K562 (cell line): ENCODE measurements around the gene KIF15. TPM values are rescaled to one million over a fixed set of nuclear protein-coding genes. Genes with fewer than 3 reads are reported as not detected.

ENCODE experiments used
- CBX5 ChIP-seq: IDR thresholded peaks from 2 replicates; pipeline ENCODE4 v1.6.1; 2014; ENCODE audit warnings: low read depth, borderline replicate concordance
- CREB5 ChIP-seq: fragments of 250-450 bp; sonication (Bioruptor Pico); IDR thresholded peaks from 2 replicates; pipeline ENCODE4 v1.5.0; 2020; ENCODE audit warnings: mild to moderate bottlenecking
- CTCFL ChIP-seq: IDR thresholded peaks from 2 replicates; pipeline ENCODE4 v1.6.1; 2011; ENCODE audit warnings: borderline replicate concordance, low read depth, mild to moderate bottlenecking, moderate library complexity, low read length; ENCODE audit not compliant: insufficient read depth, poor library complexity, severe bottlenecking
- EZH2 ChIP-seq: IDR thresholded peaks from 2 replicates; pipeline ENCODE4 v1.6.1; 2012; ENCODE audit warnings: low read depth, mild to moderate bottlenecking, inconsistent platforms, low read length, borderline replicate concordance
- NFYB ChIP-seq: IDR thresholded peaks from 2 replicates; pipeline ENCODE4 v1.6.1; 2011; ENCODE audit warnings: mild to moderate bottlenecking, moderate library complexity; ENCODE audit not compliant: insufficient read length; ENCODE audit errors: extremely low read depth
- SIRT6 ChIP-seq: IDR thresholded peaks from one replicate; pipeline ENCODE4 v1.6.1; 2012; ENCODE audit warnings: low read depth, mild to moderate bottlenecking, control low read depth, inconsistent platforms, low read length, moderate library complexity
- ZKSCAN8 ChIP-seq: fragments of 200-800 bp; sonication (Bioruptor generic); IDR thresholded peaks from 2 replicates; pipeline ENCODE4 v1.6.1; 2016; ENCODE audit warnings: missing genetic modification characterization, missing compliant biosample characterization
- polyA plus RNA-seq, 8 experiments: library from polyadenylated mRNA; depleted of rRNA in 4 of 8; stranded (reverse) in 5 of 8; unstranded in 3 of 8; fragments of >200 nt; fragmentation: Nextera tagmentation in 2 of 8; fragmentation: Illumina TruSeq in 1 of 8; extraction: Ambion mirVana in 2 of 8; extraction: Trizol in 1 of 8; gene quantifications; 2 replicates each; pipeline versions ENCODE4 v1.2.1 to v1.2.3, GENCODE V29; 2011 to 2014; ENCODE audit warnings: inconsistent platforms in 1 of 8, missing spikeins in 1 of 8
- total RNA-seq, 7 experiments: library from RNA; depleted of rRNA in 6 of 7; stranded (reverse); fragments of >200 nt in 6 of 7; fragmentation: Illumina TruSeq in 2 of 7; extraction: Trizol in 2 of 7; gene quantifications; 2 replicates each; pipeline versions ENCODE4 v1.2.1 to v1.2.3, GENCODE V29; 2011 to 2021; ENCODE audit warnings: low replicate concordance in 1 of 7
- TF ChIP-seq, protein P1 (sequence below): fragments of 450-650 bp; IDR thresholded peaks from 2 replicates; pipeline ENCODE4 v1.6.1; 2016; ENCODE audit warnings: mild to moderate bottlenecking, moderate library complexity
- TF ChIP-seq, protein P2 (sequence below): fragments of 150-350 bp; IDR thresholded peaks from 2 replicates; pipeline ENCODE4 v1.6.1; 2014; ENCODE audit warnings: low read depth, mild to moderate bottlenecking, low read length, borderline replicate concordance

The KIF15 gene
- total and polyA plus RNA-seq, 9 of the 15 experiments (the other 6 are each of a cell fraction or from before 2014, with no cell fraction given) = 9.0 to 45.9 (median 26.0) TPM

DNA sequence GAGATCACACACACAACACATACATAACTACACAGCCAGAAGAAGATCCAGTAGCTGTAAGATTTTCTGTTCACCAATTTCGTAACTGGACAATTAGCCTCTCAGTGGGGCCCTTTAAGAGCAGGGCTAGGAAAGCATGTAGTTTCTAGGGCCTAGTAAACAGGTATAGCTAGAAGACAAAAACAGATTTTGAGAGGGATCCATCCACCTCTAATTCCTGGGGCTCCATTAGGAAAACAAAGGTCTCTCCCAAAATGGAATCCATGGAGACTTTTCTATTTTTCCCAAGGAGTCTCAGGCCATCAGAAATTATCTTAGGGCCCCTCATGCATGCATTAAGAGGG is 10.5 kb downstream of the KIF15 start (continued):
- TF ChIP-seq, protein P1, sequence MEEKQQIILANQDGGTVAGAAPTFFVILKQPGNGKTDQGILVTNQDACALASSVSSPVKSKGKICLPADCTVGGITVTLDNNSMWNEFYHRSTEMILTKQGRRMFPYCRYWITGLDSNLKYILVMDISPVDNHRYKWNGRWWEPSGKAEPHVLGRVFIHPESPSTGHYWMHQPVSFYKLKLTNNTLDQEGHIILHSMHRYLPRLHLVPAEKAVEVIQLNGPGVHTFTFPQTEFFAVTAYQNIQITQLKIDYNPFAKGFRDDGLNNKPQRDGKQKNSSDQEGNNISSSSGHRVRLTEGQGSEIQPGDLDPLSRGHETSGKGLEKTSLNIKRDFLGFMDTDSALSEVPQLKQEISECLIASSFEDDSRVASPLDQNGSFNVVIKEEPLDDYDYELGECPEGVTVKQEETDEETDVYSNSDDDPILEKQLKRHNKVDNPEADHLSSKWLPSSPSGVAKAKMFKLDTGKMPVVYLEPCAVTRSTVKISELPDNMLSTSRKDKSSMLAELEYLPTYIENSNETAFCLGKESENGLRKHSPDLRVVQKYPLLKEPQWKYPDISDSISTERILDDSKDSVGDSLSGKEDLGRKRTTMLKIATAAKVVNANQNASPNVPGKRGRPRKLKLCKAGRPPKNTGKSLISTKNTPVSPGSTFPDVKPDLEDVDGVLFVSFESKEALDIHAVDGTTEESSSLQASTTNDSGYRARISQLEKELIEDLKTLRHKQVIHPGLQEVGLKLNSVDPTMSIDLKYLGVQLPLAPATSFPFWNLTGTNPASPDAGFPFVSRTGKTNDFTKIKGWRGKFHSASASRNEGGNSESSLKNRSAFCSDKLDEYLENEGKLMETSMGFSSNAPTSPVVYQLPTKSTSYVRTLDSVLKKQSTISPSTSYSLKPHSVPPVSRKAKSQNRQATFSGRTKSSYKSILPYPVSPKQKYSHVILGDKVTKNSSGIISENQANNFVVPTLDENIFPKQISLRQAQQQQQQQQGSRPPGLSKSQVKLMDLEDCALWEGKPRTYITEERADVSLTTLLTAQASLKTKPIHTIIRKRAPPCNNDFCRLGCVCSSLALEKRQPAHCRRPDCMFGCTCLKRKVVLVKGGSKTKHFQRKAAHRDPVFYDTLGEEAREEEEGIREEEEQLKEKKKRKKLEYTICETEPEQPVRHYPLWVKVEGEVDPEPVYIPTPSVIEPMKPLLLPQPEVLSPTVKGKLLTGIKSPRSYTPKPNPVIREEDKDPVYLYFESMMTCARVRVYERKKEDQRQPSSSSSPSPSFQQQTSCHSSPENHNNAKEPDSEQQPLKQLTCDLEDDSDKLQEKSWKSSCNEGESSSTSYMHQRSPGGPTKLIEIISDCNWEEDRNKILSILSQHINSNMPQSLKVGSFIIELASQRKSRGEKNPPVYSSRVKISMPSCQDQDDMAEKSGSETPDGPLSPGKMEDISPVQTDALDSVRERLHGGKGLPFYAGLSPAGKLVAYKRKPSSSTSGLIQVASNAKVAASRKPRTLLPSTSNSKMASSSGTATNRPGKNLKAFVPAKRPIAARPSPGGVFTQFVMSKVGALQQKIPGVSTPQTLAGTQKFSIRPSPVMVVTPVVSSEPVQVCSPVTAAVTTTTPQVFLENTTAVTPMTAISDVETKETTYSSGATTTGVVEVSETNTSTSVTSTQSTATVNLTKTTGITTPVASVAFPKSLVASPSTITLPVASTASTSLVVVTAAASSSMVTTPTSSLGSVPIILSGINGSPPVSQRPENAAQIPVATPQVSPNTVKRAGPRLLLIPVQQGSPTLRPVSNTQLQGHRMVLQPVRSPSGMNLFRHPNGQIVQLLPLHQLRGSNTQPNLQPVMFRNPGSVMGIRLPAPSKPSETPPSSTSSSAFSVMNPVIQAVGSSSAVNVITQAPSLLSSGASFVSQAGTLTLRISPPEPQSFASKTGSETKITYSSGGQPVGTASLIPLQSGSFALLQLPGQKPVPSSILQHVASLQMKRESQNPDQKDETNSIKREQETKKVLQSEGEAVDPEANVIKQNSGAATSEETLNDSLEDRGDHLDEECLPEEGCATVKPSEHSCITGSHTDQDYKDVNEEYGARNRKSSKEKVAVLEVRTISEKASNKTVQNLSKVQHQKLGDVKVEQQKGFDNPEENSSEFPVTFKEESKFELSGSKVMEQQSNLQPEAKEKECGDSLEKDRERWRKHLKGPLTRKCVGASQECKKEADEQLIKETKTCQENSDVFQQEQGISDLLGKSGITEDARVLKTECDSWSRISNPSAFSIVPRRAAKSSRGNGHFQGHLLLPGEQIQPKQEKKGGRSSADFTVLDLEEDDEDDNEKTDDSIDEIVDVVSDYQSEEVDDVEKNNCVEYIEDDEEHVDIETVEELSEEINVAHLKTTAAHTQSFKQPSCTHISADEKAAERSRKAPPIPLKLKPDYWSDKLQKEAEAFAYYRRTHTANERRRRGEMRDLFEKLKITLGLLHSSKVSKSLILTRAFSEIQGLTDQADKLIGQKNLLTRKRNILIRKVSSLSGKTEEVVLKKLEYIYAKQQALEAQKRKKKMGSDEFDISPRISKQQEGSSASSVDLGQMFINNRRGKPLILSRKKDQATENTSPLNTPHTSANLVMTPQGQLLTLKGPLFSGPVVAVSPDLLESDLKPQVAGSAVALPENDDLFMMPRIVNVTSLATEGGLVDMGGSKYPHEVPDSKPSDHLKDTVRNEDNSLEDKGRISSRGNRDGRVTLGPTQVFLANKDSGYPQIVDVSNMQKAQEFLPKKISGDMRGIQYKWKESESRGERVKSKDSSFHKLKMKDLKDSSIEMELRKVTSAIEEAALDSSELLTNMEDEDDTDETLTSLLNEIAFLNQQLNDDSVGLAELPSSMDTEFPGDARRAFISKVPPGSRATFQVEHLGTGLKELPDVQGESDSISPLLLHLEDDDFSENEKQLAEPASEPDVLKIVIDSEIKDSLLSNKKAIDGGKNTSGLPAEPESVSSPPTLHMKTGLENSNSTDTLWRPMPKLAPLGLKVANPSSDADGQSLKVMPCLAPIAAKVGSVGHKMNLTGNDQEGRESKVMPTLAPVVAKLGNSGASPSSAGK = no peak
- TF ChIP-seq EZH2 (no peak), SIRT6 (no peak), ZKSCAN8 (no peak), NFYB (no peak), CBX5 (peak; percentile 65; the same call in 1 of the 2 replicates), CREB5 (CRISPR knock-in tag) (no peak), CTCFL (no peak)
- TF ChIP-seq, protein P2, sequence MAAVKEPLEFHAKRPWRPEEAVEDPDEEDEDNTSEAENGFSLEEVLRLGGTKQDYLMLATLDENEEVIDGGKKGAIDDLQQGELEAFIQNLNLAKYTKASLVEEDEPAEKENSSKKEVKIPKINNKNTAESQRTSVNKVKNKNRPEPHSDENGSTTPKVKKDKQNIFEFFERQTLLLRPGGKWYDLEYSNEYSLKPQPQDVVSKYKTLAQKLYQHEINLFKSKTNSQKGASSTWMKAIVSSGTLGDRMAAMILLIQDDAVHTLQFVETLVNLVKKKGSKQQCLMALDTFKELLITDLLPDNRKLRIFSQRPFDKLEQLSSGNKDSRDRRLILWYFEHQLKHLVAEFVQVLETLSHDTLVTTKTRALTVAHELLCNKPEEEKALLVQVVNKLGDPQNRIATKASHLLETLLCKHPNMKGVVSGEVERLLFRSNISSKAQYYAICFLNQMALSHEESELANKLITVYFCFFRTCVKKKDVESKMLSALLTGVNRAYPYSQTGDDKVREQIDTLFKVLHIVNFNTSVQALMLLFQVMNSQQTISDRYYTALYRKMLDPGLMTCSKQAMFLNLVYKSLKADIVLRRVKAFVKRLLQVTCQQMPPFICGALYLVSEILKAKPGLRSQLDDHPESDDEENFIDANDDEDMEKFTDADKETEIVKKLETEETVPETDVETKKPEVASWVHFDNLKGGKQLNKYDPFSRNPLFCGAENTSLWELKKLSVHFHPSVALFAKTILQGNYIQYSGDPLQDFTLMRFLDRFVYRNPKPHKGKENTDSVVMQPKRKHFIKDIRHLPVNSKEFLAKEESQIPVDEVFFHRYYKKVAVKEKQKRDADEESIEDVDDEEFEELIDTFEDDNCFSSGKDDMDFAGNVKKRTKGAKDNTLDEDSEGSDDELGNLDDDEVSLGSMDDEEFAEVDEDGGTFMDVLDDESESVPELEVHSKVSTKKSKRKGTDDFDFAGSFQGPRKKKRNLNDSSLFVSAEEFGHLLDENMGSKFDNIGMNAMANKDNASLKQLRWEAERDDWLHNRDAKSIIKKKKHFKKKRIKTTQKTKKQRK = 0 out of 2 replicates have a peak, but pooled peaks have one; percentile 31
